ENCODE data around the gene SLC37A2.

DNA sequence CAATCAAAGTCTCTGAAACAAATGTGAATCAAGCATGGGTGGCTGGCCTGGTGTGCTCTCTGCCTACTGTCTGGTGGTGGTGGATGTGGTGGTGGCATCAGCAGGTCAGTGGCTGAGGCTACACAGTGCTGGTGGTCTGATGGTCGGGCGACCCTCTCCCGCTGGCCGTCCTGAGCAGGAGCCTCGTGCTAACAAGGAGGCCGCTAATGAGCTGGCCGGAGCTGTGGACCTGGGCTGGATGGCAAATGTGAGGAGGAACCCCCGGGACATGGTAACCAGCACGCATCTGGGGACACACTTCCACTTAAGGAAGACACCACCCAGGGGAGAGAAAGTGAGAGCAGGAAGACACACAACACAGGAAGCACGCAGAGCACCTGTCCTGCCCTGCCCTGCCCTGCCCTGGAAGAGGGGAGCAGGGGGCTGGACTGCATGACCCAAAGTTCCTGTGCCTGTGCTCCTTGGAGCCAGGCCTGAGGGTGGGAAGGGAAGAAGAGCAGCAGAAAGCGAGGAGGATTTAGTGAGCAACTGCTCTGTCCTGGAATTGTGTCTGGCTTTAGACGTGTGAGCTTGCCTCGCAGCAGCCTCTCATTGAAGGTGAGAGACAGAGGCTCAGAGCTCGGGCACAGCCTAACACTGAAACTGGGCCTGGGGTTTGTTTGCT, 23.7 kb downstream of the SLC37A2 start:
- TF ChIP-seq CTCF (optimal IDR thresholded peaks at IDR 0.05 in 1 of 3, IDR thresholded peaks at IDR 0.05 in 1 of 3, conservative IDR thresholded peaks at IDR 0.05 in 1 of 3; ENCODE audit: extremely low read depth in 1 of 3, insufficient read depth in 2 of 3, low read length in 3 of 3) = no peak
- no peak for TF ChIP-seq EZH2 (IDR thresholded peaks at IDR 0.05; ENCODE audit: low read length)

All from keratinocyte (primary cell).